ENCODE results near the gene C5AR2. TPM values are rescaled to one million over a fixed set of nuclear protein-coding genes. Genes with fewer than 3 reads are reported as not detected.
"Not testable (repeated sequence)": the region's sequence is repeated elsewhere in the genome, so short reads cannot be mapped to it uniquely, and the experiment has no call there.

C5AR2 gene
- total RNA-seq, 1 experiment from 2014 or later: 2.4 TPM

- TF ChIP-seq CTCF (IDR thresholded peaks at IDR 0.05; ENCODE audit: unreplicated experiment): no peak
- intact Hi-C loops (cut with micrococcal nuclease): no loop called here
- POLR2A ChIA-PET: no interaction called here
These were observed 48.6 kb downstream of the C5AR2 start for GRCh38 chr19:47380559-47380958.

GRCh38 chr19:47381121-47381520 is 49.1 kb downstream of the C5AR2 start:
- no peaks in the 10 kb centered on the region for H3K4me1 Mint-ChIP-seq (ENCODE audit: insufficient read depth, unreplicated experiment)
- no TSS peak for BruUV-seq (replicated peaks)
- TF ChIP-seq CTCF (IDR thresholded peaks at IDR 0.05; ENCODE audit: unreplicated experiment): no peak
- no peak for DNase-seq (ENCODE audit: unreplicated experiment)
- no peaks in the 10 kb centered on the region for H3K9me3 Mint-ChIP-seq (ENCODE audit: unreplicated experiment)
- peaks cover 55% of the 10 kb centered on the region for H3K36me3 Mint-ChIP-seq (ENCODE audit: insufficient read depth, unreplicated experiment)
- intact Hi-C loops (cut with micrococcal nuclease): no loop called here
- CTCF ChIA-PET: no interaction called here
- no peaks in the 10 kb centered on the region for H3K27me3 Mint-ChIP-seq (ENCODE audit: insufficient read depth, unreplicated experiment)
- no peak overlapping the region for H3K4me3 Mint-ChIP-seq (ENCODE audit: unreplicated experiment)
- no peak overlapping the region for H3K27ac Mint-ChIP-seq (ENCODE audit: low read depth, unreplicated experiment)
- POLR2A ChIA-PET: no interaction called here

More at GRCh38 chr19:47380559-47380958, 48.6 kb downstream of the C5AR2 start:
- Mint-ChIP-seq H3K4me1 (ENCODE audit: insufficient read depth, unreplicated experiment) (no peaks in the 10 kb centered on the region), H3K27ac (ENCODE audit: low read depth, unreplicated experiment) (no peak overlapping the region), H3K9me3 (ENCODE audit: unreplicated experiment) (no peaks in the 10 kb centered on the region), H3K4me3 (ENCODE audit: unreplicated experiment) (no peak overlapping the region), H3K27me3 (ENCODE audit: insufficient read depth, unreplicated experiment) (no peaks in the 10 kb centered on the region), H3K36me3 (ENCODE audit: insufficient read depth, unreplicated experiment) (peaks cover 59% of the 10 kb centered on the region)
- no peak for DNase-seq (ENCODE audit: unreplicated experiment)
- BruUV-seq (replicated peaks): no TSS peak
- CTCF ChIA-PET: no interaction called here

- no peaks in the 10 kb centered on the region for H3K4me1 Mint-ChIP-seq (ENCODE audit: insufficient read depth, unreplicated experiment)
- intact Hi-C loops (cut with micrococcal nuclease): no loop called here
- BruUV-seq (replicated peaks): no TSS peak
- no peaks in the 10 kb centered on the region for H3K27me3 Mint-ChIP-seq (ENCODE audit: insufficient read depth, unreplicated experiment)
- no peak overlapping the region for H3K4me3 Mint-ChIP-seq (ENCODE audit: unreplicated experiment)
- DNase-seq (ENCODE audit: unreplicated experiment): no peak
- no peak overlapping the region for H3K27ac Mint-ChIP-seq (ENCODE audit: low read depth, unreplicated experiment)
- H3K36me3 Mint-ChIP-seq (ENCODE audit: insufficient read depth, unreplicated experiment): peaks cover 53% of the 10 kb centered on the region
- no peak for TF ChIP-seq CTCF (IDR thresholded peaks at IDR 0.05; ENCODE audit: unreplicated experiment)
- no peaks in the 10 kb centered on the region for H3K9me3 Mint-ChIP-seq (ENCODE audit: unreplicated experiment)
- POLR2A ChIA-PET: interaction anchor here (0.5 kb wide), 1 partner anchor 248 kb away, joined by 4 read pairs; no protein-coding TSS in a partner anchor
- CTCF ChIA-PET: interaction anchor here (1.0 kb wide), 1 partner anchor 10 kb away, joined by 3 read pairs; no protein-coding TSS in a partner anchor
These were observed 49.8 kb downstream of the C5AR2 start for GRCh38 chr19:47381653-47382279.

- H3K4me1 Mint-ChIP-seq (ENCODE audit: insufficient read depth, unreplicated experiment); DNase-seq (ENCODE audit: unreplicated experiment); BruUV-seq (replicated peaks); intact Hi-C loops (cut with micrococcal nuclease); H3K27me3 Mint-ChIP-seq (ENCODE audit: insufficient read depth, unreplicated experiment); H3K9me3 Mint-ChIP-seq (ENCODE audit: unreplicated experiment); H3K27ac Mint-ChIP-seq (ENCODE audit: low read depth, unreplicated experiment); CTCF ChIA-PET; H3K4me3 Mint-ChIP-seq (ENCODE audit: unreplicated experiment): not testable (repeated sequence)
- H3K36me3 Mint-ChIP-seq (ENCODE audit: insufficient read depth, unreplicated experiment): peaks cover 43% of the 10 kb centered on the region
- POLR2A ChIA-PET: interaction anchor here (0.6 kb wide), 1 partner anchor 35 kb away, joined by 3 read pairs; the partner anchor contains the start of gene DHX34
These were observed 51.9 kb downstream of the C5AR2 start for GRCh38 chr19:47383890-47384289.

- DNase-seq (ENCODE audit: unreplicated experiment); H3K27ac Mint-ChIP-seq (ENCODE audit: low read depth, unreplicated experiment); H3K27me3 Mint-ChIP-seq (ENCODE audit: insufficient read depth, unreplicated experiment); H3K4me3 Mint-ChIP-seq (ENCODE audit: unreplicated experiment); H3K9me3 Mint-ChIP-seq (ENCODE audit: unreplicated experiment); intact Hi-C loops (cut with micrococcal nuclease); H3K4me1 Mint-ChIP-seq (ENCODE audit: insufficient read depth, unreplicated experiment); BruUV-seq (replicated peaks): not testable (repeated sequence)
- H3K36me3 Mint-ChIP-seq (ENCODE audit: insufficient read depth, unreplicated experiment): peaks cover 38% of the 10 kb centered on the region
- CTCF ChIA-PET: interaction anchor here (1.7 kb wide), 1 partner anchor 36 kb away, joined by 16 read pairs; the partner anchor contains the start of gene DHX34
- POLR2A ChIA-PET: interaction anchor here (0.6 to 1.7 kb wide), 3 partner anchors 8 to 35 kb away, joined by 3 to 5 read pairs (median 3); partner anchors contain the start of gene DHX34
These were observed 52.6 kb downstream of the C5AR2 start for GRCh38 chr19:47384533-47384932.

GRCh38 chr19:47386582-47386981 is 54.6 kb downstream of the C5AR2 start:
- H3K4me3 Mint-ChIP-seq (ENCODE audit: unreplicated experiment); DNase-seq (ENCODE audit: unreplicated experiment); BruUV-seq (replicated peaks); H3K27me3 Mint-ChIP-seq (ENCODE audit: insufficient read depth, unreplicated experiment); POLR2A ChIA-PET; intact Hi-C loops (cut with micrococcal nuclease); H3K27ac Mint-ChIP-seq (ENCODE audit: low read depth, unreplicated experiment); H3K4me1 Mint-ChIP-seq (ENCODE audit: insufficient read depth, unreplicated experiment); H3K9me3 Mint-ChIP-seq (ENCODE audit: unreplicated experiment): not testable (repeated sequence)
- H3K36me3 Mint-ChIP-seq (ENCODE audit: insufficient read depth, unreplicated experiment): peaks cover 18% of the 10 kb centered on the region
- CTCF ChIA-PET: interaction anchor here (0.9 to 1.1 kb wide), 2 partner anchors 37 to 41 kb away, joined by 3 read pairs; partner anchors contain the start of gene DHX34

- H3K4me3 Mint-ChIP-seq (ENCODE audit: unreplicated experiment); H3K27ac Mint-ChIP-seq (ENCODE audit: low read depth, unreplicated experiment); BruUV-seq (replicated peaks); H3K27me3 Mint-ChIP-seq (ENCODE audit: insufficient read depth, unreplicated experiment); intact Hi-C loops (cut with micrococcal nuclease); H3K36me3 Mint-ChIP-seq (ENCODE audit: insufficient read depth, unreplicated experiment); DNase-seq (ENCODE audit: unreplicated experiment); H3K9me3 Mint-ChIP-seq (ENCODE audit: unreplicated experiment); H3K4me1 Mint-ChIP-seq (ENCODE audit: insufficient read depth, unreplicated experiment): not testable (repeated sequence)
- ChIA-PET CTCF (interaction anchor here (0.6 to 1.4 kb wide), 2 partner anchors 39 to 171 kb away, joined by 3 to 5 read pairs; partner anchors contain the start of gene DHX34), POLR2A (interaction anchor here (1.3 kb wide), 1 partner anchor 94 kb away, joined by 4 read pairs; no protein-coding TSS in a partner anchor)
These were observed 55.6 kb downstream of the C5AR2 start for GRCh38 chr19:47387623-47388022.

Measured in MCF 10A (cell line).